Mesenchymal stem cell (in vitro differentiated cells and primary cell): ENCODE results near the gene ZIC1.

Experiments
- DNase-seq: peaks from one replicate; pipeline ENCODE4 v3.0.0-alpha.2; 2013
- H2AFZ ChIP-seq: one replicate; pipeline ENCODE4 v1.6.1; 2013; ENCODE audit warnings: low read depth, mild to moderate bottlenecking, control low read depth, inconsistent platforms, low read length, moderate library complexity
- H2AK5ac ChIP-seq: 2 replicates; pipeline ENCODE4 v1.6.1; 2013; ENCODE audit warnings: low read length, moderate library complexity, mild to moderate bottlenecking, inconsistent platforms; ENCODE audit not compliant: severe bottlenecking
- H2BK120ac ChIP-seq: one replicate; pipeline ENCODE4 v1.6.1; 2013; ENCODE audit warnings: low read depth, mild to moderate bottlenecking, inconsistent platforms, low read length, moderate library complexity
- H2BK12ac ChIP-seq, 2 experiments: one replicate each; pipeline ENCODE4 v1.6.1; 2013; ENCODE audit warnings: inconsistent platforms in 2 of 2, low read length in 2 of 2, mild to moderate bottlenecking in 2 of 2, moderate library complexity in 2 of 2, control low read depth in 1 of 2
- H2BK15ac ChIP-seq: one replicate; pipeline ENCODE4 v1.6.1; 2013; ENCODE audit warnings: mild to moderate bottlenecking, low read depth, inconsistent platforms; ENCODE audit not compliant: poor library complexity, severe bottlenecking
- H2BK5ac ChIP-seq: 2 replicates; pipeline ENCODE4 v1.6.1; 2013; ENCODE audit warnings: low read depth, mild to moderate bottlenecking, low read length, control low read depth, inconsistent platforms; ENCODE audit not compliant: poor library complexity, severe bottlenecking
- H3K14ac ChIP-seq, 2 experiments: one replicate each; pipeline ENCODE4 v1.6.1; 2013; ENCODE audit warnings: inconsistent platforms in 2 of 2, low read length in 2 of 2, control low read depth in 1 of 2, mild to moderate bottlenecking in 1 of 2, moderate library complexity in 1 of 2
- H3K18ac ChIP-seq, 2 experiments: one replicate each; pipeline ENCODE4 v1.6.1; 2013; ENCODE audit warnings: inconsistent platforms in 2 of 2, low read length in 2 of 2, control low read depth in 1 of 2, low read depth in 1 of 2, mild to moderate bottlenecking in 1 of 2
- H3K23ac ChIP-seq, 2 experiments: one replicate each; pipeline ENCODE4 v1.6.1; 2013; ENCODE audit warnings: inconsistent platforms in 2 of 2, low read length in 2 of 2, mild to moderate bottlenecking in 2 of 2, moderate library complexity in 2 of 2, control low read depth in 1 of 2
- H3K27ac ChIP-seq: 2 replicates; pipeline ENCODE4 v1.5.1; 2013; ENCODE audit warnings: mild to moderate bottlenecking, moderate library complexity, low read length, control low read depth, inconsistent platforms; ENCODE audit not compliant: poor library complexity, severe bottlenecking
- H3K27me3 ChIP-seq, 2 experiments: 2 replicates each; pipeline versions ENCODE4 v1.6.1 to v1.7.0; 2013; ENCODE audit warnings: low read length in 2 of 2, mild to moderate bottlenecking in 2 of 2, moderate library complexity in 2 of 2, control low read depth in 1 of 2, inconsistent platforms in 1 of 2; ENCODE audit not compliant: control insufficient read depth in 1 of 2, insufficient read depth in 1 of 2
- H3K36me3 ChIP-seq, 2 experiments: 2 replicates each; pipeline versions ENCODE4 v1.6.1 to v1.7.0; 2013; ENCODE audit warnings: low read length in 2 of 2, control low read depth in 1 of 2, inconsistent platforms in 1 of 2, low read depth in 1 of 2, mild to moderate bottlenecking in 1 of 2; ENCODE audit not compliant: insufficient read depth in 2 of 2, control insufficient read depth in 1 of 2
- H3K4ac ChIP-seq, 2 experiments: one replicate each; pipeline ENCODE4 v1.6.1; 2013; ENCODE audit warnings: inconsistent platforms in 2 of 2, low read length in 2 of 2, mild to moderate bottlenecking in 2 of 2, moderate library complexity in 2 of 2, control low read depth in 1 of 2, low read depth in 1 of 2
- H3K4me1 ChIP-seq: 2 replicates; pipeline ENCODE4 v1.6.1; 2013; ENCODE audit warnings: low read depth, low read length, control low read depth; ENCODE audit not compliant: control insufficient read depth, insufficient read depth
- H3K4me2 ChIP-seq: 2 replicates; pipeline ENCODE4 v1.6.1; 2013; ENCODE audit warnings: low read length, mild to moderate bottlenecking, inconsistent platforms; ENCODE audit not compliant: poor library complexity, severe bottlenecking
- H3K4me3 ChIP-seq, 2 experiments: 2 replicates each; pipeline versions ENCODE4 v1.5.1 to v1.7.0; 2013; ENCODE audit warnings: low read length in 2 of 2, mild to moderate bottlenecking in 2 of 2, control low read depth in 1 of 2, low read depth in 1 of 2; ENCODE audit not compliant: insufficient read depth in 1 of 2
- H3K79me1 ChIP-seq: replicated peaks from 2 replicates; pipeline ENCODE4 v1.6.1; 2013; ENCODE audit warnings: mild to moderate bottlenecking, control low read depth, low read length, inconsistent platforms; ENCODE audit not compliant: poor library complexity, severe bottlenecking
- H3K9ac ChIP-seq: 2 replicates; pipeline ENCODE4 v1.7.0; 2013; ENCODE audit warnings: mild to moderate bottlenecking, low read length, moderate library complexity
- H3K9me3 ChIP-seq: 2 replicates; pipeline ENCODE4 v1.7.0; 2013; ENCODE audit warnings: mild to moderate bottlenecking, low read length; ENCODE audit not compliant: control insufficient read depth
- H4K8ac ChIP-seq: one replicate; pipeline ENCODE4 v1.6.1; 2013; ENCODE audit warnings: inconsistent platforms, mild to moderate bottlenecking, low read length, moderate library complexity
- H4K91ac ChIP-seq: one replicate; pipeline ENCODE4 v1.6.1; 2013; ENCODE audit warnings: mild to moderate bottlenecking, low read length, inconsistent platforms
- WGBS: methylation state at CpG from one replicate; pipeline ENCODE4 v1.1.7; 2013; ENCODE audit warnings: mixed read lengths; 5-methylcytosine and 5-hydroxymethylcytosine counted together

ZIC1 gene

DNA sequence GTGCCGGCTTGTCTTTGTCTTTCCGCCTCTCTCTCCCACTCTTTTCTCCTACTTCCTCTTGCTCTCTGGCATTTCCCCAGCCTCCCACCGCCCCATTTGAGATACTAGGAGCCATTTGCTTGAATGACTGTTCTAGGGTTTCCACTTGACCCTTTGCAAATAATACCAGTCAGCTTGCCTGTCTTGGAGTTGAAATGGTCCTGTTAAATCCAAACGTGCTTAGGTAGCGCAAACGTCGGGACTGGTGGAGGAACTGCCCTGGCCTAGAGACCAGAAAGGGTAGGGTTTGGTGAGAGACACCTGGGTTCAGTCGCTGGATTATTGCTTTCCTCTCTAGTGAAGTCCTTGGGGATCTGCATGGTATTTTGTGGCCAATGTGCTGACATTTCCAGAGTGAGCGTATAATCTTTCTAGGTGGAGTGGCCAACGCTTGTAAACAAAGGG lies 10.6 kb downstream of the ZIC1 start:
- no peak overlapping the region for H2BK15ac ChIP-seq
- H4K91ac ChIP-seq: no peak overlapping the region
- no peak overlapping the region for H3K18ac ChIP-seq
- peaks cover 5% of the 10 kb centered on the region for H3K79me1 ChIP-seq
- H3K4me1 ChIP-seq: peaks cover 17% of the 10 kb centered on the region
- peaks cover 7 to 98% of the 10 kb centered on the region in 2 experiments for H3K27me3 ChIP-seq
- H3K9me3 ChIP-seq: peaks cover 4% of the 10 kb centered on the region
- no peak overlapping the region for H2BK5ac ChIP-seq
- 25% methylated on average over 10 of the region's 10 CpGs for WGBS
- no peak overlapping the region for H3K14ac ChIP-seq
- no peak overlapping the region for H2BK12ac ChIP-seq
- no peak overlapping the region for H3K27ac ChIP-seq
- H2AK5ac ChIP-seq: peak overlapping the region; percentile 9
- no peak overlapping the region for H4K8ac ChIP-seq
- H3K23ac ChIP-seq: no peak overlapping the region
- no peak overlapping the region for H3K4ac ChIP-seq
- H2BK120ac ChIP-seq: no peak overlapping the region
- H2AFZ ChIP-seq: no peak overlapping the region
- H3K4me2 ChIP-seq: no peak overlapping the region
- H3K9ac ChIP-seq: no peak overlapping the region
- no peak for DNase-seq
- H3K4me3 ChIP-seq: no peak overlapping the region
- H3K36me3 ChIP-seq: no peaks in the 10 kb centered on the region

DNA sequence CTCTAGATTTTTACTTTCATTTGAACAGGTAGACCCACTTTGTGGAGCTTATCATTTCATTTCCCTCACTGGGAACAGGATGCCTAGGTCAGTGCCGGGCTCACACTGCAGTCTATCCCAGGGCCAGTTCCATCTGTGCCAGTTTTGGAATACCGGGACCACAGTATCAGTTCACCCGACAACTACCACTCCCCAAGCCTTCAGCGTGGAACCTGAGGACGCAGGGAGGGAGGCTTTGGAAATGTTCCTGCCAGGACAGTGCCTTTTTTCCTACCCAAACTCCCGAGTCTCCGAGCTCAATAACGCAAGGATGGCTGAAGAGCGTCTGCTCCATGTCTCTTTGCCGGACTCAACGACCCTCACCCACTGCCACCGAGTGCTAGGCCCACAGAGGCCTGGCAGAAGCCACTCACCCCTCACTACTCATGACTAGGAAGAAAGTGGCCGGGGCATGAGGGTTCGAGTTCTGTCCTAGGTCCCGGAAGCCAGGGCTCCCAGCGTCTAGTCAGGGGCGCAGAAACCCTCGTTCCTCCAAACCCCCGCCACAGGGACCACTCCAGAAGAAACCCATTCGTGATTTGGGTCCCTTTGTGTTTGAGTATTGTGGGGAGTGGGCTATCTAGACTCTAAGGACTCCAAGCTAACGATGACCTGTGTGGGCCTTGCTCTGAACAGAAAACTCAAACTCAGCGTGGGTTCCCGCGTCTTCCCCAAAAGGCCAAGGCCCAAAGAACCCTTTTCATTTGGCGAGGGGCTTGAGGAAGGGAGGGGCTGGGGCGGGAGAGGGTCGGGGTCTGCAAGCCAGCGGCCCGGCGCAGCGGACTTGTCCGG lies 11.4 kb downstream of the ZIC1 start:
- no peak overlapping the region for H3K14ac ChIP-seq
- no peak for DNase-seq
- H4K91ac ChIP-seq: no peak overlapping the region
- H3K9me3 ChIP-seq: peaks cover 4% of the 10 kb centered on the region
- no peak overlapping the region for H2BK12ac ChIP-seq
- H3K4me1 ChIP-seq: peaks cover 15% of the 10 kb centered on the region
- peak overlapping the region; percentile 20 for H2BK15ac ChIP-seq
- H2AFZ ChIP-seq: no peak overlapping the region
- no peak overlapping the region for H2BK120ac ChIP-seq
- H3K23ac ChIP-seq: no peak overlapping the region
- H3K27me3 ChIP-seq: peaks cover 8 to 98% of the 10 kb centered on the region in 2 experiments
- no peaks in the 10 kb centered on the region for H3K36me3 ChIP-seq
- WGBS: 8% methylated on average over 25 of the region's 32 CpGs
- H3K18ac ChIP-seq: no peak overlapping the region
- no peak overlapping the region for H2BK5ac ChIP-seq
- peaks cover 5% of the 10 kb centered on the region for H3K79me1 ChIP-seq
- no peak overlapping the region for H4K8ac ChIP-seq
- no peak overlapping the region for H3K4ac ChIP-seq
- H3K27ac ChIP-seq: no peak overlapping the region
- peak overlapping the region; percentile 92 for H3K4me2 ChIP-seq
- peak overlapping the region; percentile 59 to 61 for H3K4me3 ChIP-seq
- no peak overlapping the region for H3K9ac ChIP-seq
- H2AK5ac ChIP-seq: no peak overlapping the region

DNA sequence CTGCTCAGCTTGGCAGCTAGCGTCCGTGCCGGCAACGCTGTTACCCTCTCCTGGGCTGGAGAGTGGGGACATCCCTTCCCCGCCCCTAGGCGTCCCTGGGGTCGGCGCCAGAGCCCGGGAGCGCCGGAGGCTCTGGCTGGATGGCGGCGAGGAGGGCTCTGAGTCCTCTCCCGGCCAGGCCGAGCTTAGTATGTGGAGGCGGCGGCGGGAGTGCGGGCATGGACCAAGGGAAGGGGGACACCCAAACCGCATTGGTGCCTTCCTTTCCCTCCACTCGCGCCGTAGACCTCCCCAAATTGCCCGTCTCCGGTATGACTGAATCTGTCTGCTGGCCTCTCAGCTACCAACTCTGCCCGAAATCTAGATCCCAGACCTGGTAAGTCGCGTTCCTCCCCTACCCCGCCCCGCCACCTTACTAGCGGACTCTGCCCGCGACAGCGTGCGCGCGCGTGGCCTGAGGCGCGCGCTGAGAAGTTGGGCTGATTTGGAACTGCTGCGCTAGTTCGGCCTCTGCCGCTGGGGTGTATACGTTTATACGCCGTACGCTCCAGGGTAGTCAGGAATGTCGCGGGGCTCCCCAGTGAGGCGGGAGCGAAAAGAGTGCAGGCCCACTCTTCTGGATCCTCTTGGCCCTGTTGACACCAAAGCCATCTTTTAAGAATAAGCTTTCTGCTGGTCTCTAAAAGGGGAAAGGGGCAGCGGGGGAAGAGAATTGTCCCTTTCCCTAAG lies 12.2 kb downstream of the ZIC1 start:
- Histone ChIP-seq H3K4me1 (peaks cover 15% of the 10 kb centered on the region), H4K8ac (no peak overlapping the region), H3K79me1 (peaks cover 5% of the 10 kb centered on the region), H2BK120ac (no peak overlapping the region), H3K27me3 (peaks cover 8 to 92% of the 10 kb centered on the region in 2 experiments), H3K23ac (no peak overlapping the region), H3K4me3 (peak overlapping the region; percentile 59 to 61), H2AFZ (no peak overlapping the region), H3K4ac (no peak overlapping the region), H3K9me3 (peaks cover 4% of the 10 kb centered on the region), H3K14ac (no peak overlapping the region), H2AK5ac (no peak overlapping the region), H2BK5ac (no peak overlapping the region), H3K36me3 (no peaks in the 10 kb centered on the region), H3K18ac (no peak overlapping the region), H4K91ac (peak overlapping the region; percentile 46), H2BK12ac (no peak overlapping the region), H3K9ac (no peak overlapping the region), H3K27ac (no peak overlapping the region), H3K4me2 (peak overlapping the region; percentile 92), H2BK15ac (peak overlapping the region; percentile 20)
- WGBS: 2% methylated on average over 39 of the region's 53 CpGs
- DNase-seq: no peak

DNA sequence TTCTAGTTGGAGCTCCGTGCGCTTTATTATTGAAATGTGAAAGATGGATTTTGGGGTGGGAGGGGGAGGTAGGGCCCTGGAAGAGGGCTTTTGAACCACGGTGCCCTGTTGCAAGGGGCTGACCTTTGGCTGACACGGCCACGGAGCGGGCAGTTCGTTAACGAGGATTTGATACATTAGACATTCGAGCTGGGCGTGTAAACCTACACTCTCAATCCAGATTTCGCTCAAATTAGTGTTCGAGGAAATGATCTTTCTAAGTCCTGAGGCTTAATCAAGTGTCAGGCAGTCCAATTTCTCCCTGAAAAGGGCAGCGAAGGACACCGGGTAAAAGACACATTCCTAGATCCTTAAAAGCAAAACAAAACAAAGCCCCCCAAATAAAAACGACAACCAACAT lies 13.0 kb downstream of the ZIC1 start:
- H3K27ac ChIP-seq: no peak overlapping the region
- H3K79me1 ChIP-seq: peaks cover 5% of the 10 kb centered on the region
- no peak overlapping the region for H2BK12ac ChIP-seq
- no peak overlapping the region for H3K18ac ChIP-seq
- no peak overlapping the region for H2BK120ac ChIP-seq
- H3K4ac ChIP-seq: no peak overlapping the region
- H3K9ac ChIP-seq: no peak overlapping the region
- DNase-seq: no peak
- peaks cover 4% of the 10 kb centered on the region for H3K9me3 ChIP-seq
- H2AFZ ChIP-seq: no peak overlapping the region
- peaks cover 8 to 86% of the 10 kb centered on the region in 2 experiments for H3K27me3 ChIP-seq
- H3K4me3 ChIP-seq: no peak overlapping the region
- no peak overlapping the region for H4K91ac ChIP-seq
- no peak overlapping the region for H2BK5ac ChIP-seq
- H3K23ac ChIP-seq: no peak overlapping the region
- H3K4me1 ChIP-seq: peaks cover 15% of the 10 kb centered on the region
- 13% methylated on average over 15 of the region's 15 CpGs for WGBS
- no peak overlapping the region for H3K14ac ChIP-seq
- H2AK5ac ChIP-seq: no peak overlapping the region
- no peak overlapping the region for H2BK15ac ChIP-seq
- peak overlapping the region; percentile 79 for H3K4me2 ChIP-seq
- H4K8ac ChIP-seq: no peak overlapping the region
- H3K36me3 ChIP-seq: no peaks in the 10 kb centered on the region
